NT2/D1 (cell line): ENCODE measurements around the gene MEIS1.

ENCODE experiments used
- DNase-seq: peaks from one replicate; pipeline ENCODE4 v3.0.0-alpha.2; 2011; ENCODE audit warnings: low read depth, low spot score
- H3K27me3 ChIP-seq: 2 replicates; pipeline ENCODE4 v1.6.0; 2011; ENCODE audit warnings: mild to moderate bottlenecking; ENCODE audit not compliant: insufficient read length, insufficient read depth
- H3K36me3 ChIP-seq: 2 replicates; pipeline ENCODE4 v1.6.1; 2011; ENCODE audit warnings: mild to moderate bottlenecking, low read length, mixed read lengths; ENCODE audit not compliant: insufficient read depth, insufficient read length
- H3K4me1 ChIP-seq: 2 replicates; pipeline ENCODE4 v1.5.1; 2011; ENCODE audit not compliant: insufficient read depth, insufficient read length
- H3K4me3 ChIP-seq: 2 replicates; pipeline ENCODE4 v1.5.1; 2011; ENCODE audit warnings: low read depth; ENCODE audit not compliant: insufficient read length
- H3K9ac ChIP-seq: 2 replicates; pipeline ENCODE4 v1.6.0; 2011; ENCODE audit warnings: low read depth; ENCODE audit not compliant: insufficient read length
- H3K9me3 ChIP-seq: 2 replicates; pipeline ENCODE4 v1.5.1; 2011; ENCODE audit warnings: mild to moderate bottlenecking, low read length; ENCODE audit not compliant: insufficient read depth
- SUZ12 ChIP-seq: IDR thresholded peaks from 2 replicates; pipeline ENCODE4 v1.6.1; 2011; ENCODE audit not compliant: insufficient read length, insufficient read depth; ENCODE audit errors: extremely low read depth
- YY1 ChIP-seq: IDR thresholded peaks from 2 replicates; pipeline ENCODE4 v1.6.1; 2011; ENCODE audit not compliant: insufficient read length, insufficient read depth
- ZNF274 ChIP-seq: IDR thresholded peaks from 2 replicates; pipeline ENCODE4 v1.6.1; 2011; ENCODE audit warnings: mild to moderate bottlenecking, low read depth, low read length

The MEIS1 gene

GRCh38 chr2:66496670-66497420 is 61.9 kb downstream of the MEIS1 start:
- Histone ChIP-seq H3K9ac (no peak overlapping the region), H3K9me3 (no peaks in the 10 kb centered on the region), H3K27me3 (no peaks in the 10 kb centered on the region), H3K36me3 (no peaks in the 10 kb centered on the region), H3K4me1 (peaks cover 3% of the 10 kb centered on the region), H3K4me3 (no peak overlapping the region)
- no peak for DNase-seq
- TF ChIP-seq YY1 (no peak), SUZ12 (no peak), ZNF274 (no peak)

- Histone ChIP-seq H3K27me3 (no peaks in the 10 kb centered on the region), H3K4me3 (no peak overlapping the region), H3K9me3 (no peaks in the 10 kb centered on the region), H3K4me1 (peaks cover 3% of the 10 kb centered on the region), H3K36me3 (no peaks in the 10 kb centered on the region), H3K9ac (no peak overlapping the region)
- no peak for TF ChIP-seq SUZ12
- TF ChIP-seq ZNF274 = no peak
- no peak for DNase-seq
Measured at GRCh38 chr2:66497431-66498288, 62.7 kb downstream of the MEIS1 start.

GRCh38 chr2:66498289-66498975 is 63.5 kb downstream of the MEIS1 start:
- DNase-seq = no peak
- no peaks in the 10 kb centered on the region for H3K9me3 ChIP-seq
- no peaks in the 10 kb centered on the region for H3K36me3 ChIP-seq
- no peak overlapping the region for H3K4me3 ChIP-seq
- no peak overlapping the region for H3K9ac ChIP-seq
- TF ChIP-seq SUZ12 = no peak
- TF ChIP-seq ZNF274 = no peak
- TF ChIP-seq YY1 = no peak
- peaks cover 3% of the 10 kb centered on the region for H3K4me1 ChIP-seq
- H3K27me3 ChIP-seq = no peaks in the 10 kb centered on the region

DNA sequence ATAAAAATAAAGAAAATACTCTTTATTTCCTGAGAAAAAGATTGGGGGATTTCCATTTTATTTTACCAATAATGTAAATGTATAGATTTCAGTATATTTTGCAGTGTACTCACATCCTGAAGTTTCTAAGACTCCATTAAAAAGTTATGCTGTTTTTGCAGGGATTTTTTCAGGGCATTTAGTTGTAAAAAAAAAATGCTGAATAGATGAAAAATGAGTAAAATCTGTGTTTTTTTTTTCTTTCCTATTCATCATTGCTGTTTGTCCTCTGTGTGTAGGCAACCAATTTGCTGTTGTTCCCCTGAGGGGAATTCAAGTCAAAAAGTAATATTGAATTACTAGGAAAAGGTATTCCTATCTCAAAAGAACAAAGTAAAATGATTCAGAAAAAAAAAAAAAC is 66.3 kb downstream of the MEIS1 start:
- TF ChIP-seq SUZ12 (no peak), ZNF274 (no peak), YY1 (no peak)
- Histone ChIP-seq H3K4me1 (peaks cover 4% of the 10 kb centered on the region), H3K4me3 (no peak overlapping the region), H3K9me3 (no peaks in the 10 kb centered on the region), H3K9ac (no peak overlapping the region), H3K36me3 (no peaks in the 10 kb centered on the region), H3K27me3 (no peaks in the 10 kb centered on the region)
- no peak for DNase-seq

DNA sequence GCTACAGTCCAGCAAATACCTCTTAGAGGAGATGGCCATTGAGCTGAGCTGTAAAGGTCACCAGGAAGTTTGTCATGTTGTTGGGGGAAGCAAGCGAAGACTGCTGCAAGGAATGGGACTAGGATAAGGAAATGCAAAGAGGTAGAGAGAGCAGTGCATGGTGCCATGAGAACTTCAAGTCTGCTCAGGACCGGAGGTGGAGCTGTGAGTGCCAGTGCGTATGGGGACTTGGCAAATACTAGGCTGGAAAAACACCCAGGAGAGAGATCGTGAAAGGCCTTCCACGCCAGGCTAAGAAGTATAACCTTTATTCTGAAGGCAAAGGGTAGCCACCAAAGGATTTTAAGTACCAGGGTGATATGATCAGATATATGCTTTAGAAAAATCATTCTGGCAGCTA is 71.3 kb downstream of the MEIS1 start:
- no peaks in the 10 kb centered on the region for H3K9me3 ChIP-seq
- H3K27me3 ChIP-seq = no peaks in the 10 kb centered on the region
- no peak for TF ChIP-seq SUZ12
- no peak for TF ChIP-seq YY1
- no peak for TF ChIP-seq ZNF274
- peaks cover 4% of the 10 kb centered on the region for H3K4me1 ChIP-seq
- no peak for DNase-seq
- H3K36me3 ChIP-seq = no peaks in the 10 kb centered on the region
- no peak overlapping the region for H3K9ac ChIP-seq
- H3K4me3 ChIP-seq = no peak overlapping the region

DNA sequence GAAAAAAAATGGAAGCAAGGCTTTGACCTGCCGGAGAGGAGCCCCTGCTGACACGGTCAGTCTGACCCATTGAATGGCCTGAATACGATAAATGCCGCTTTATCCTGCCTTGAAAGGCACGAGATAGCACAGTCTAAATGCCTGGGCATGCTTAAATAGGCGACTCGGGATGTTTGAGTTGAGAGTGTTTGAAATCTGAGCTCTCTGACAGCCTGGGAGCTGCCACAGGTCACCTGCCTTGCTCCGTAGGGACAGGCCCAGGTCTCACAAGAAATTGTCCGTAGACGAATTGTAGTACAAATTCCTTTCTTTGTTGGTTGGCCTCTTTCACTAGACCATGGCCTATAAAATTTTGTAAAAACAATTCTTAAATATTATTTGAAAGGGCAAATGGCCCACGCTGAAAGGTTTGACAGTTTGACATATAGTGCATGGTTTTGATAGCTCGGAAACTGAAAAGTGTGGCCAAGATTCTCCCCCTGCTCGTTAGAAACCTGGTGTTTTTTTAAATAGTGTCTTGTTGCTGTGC is 72.8 kb downstream of the MEIS1 start:
- H3K9me3 ChIP-seq = no peaks in the 10 kb centered on the region
- peak overlapping the region; percentile 51 for H3K9ac ChIP-seq
- peak overlapping the region; percentile 1 for H3K4me3 ChIP-seq
- no peak for TF ChIP-seq ZNF274
- TF ChIP-seq SUZ12 = no peak
- no peak for TF ChIP-seq YY1
- H3K4me1 ChIP-seq = peaks cover 4% of the 10 kb centered on the region
- no peaks in the 10 kb centered on the region for H3K27me3 ChIP-seq
- H3K36me3 ChIP-seq = no peaks in the 10 kb centered on the region
- peak; percentile 62 for DNase-seq
